SH-SY5Y (cell line): ENCODE results near the gene APOL2.

Source experiments
- GATA2 ChIP-seq: IDR thresholded peaks from 2 replicates; pipeline ENCODE4 v1.6.1; 2011; ENCODE audit warnings: mild to moderate bottlenecking, low read depth, low read length
- GATA3 ChIP-seq: IDR thresholded peaks from 2 replicates; pipeline ENCODE4 v1.6.1; 2011; ENCODE audit warnings: low read depth, mild to moderate bottlenecking, low read length, moderate library complexity

The APOL2 gene

GRCh38 chr22:36180038-36180880, 59.1 kb downstream of the APOL2 start:
- no peak for TF ChIP-seq GATA2
- no peak for TF ChIP-seq GATA3

- no peak for TF ChIP-seq GATA3
- TF ChIP-seq GATA2, result no peak
Measured at GRCh38 chr22:36177160-36177559, 62.2 kb downstream of the APOL2 start.
